ENCODE data around the gene S1PR2. TPM values are rescaled to one million over a fixed set of nuclear protein-coding genes. Genes with fewer than 3 reads are reported as not detected.

Gene S1PR2
- total and polyA plus RNA-seq, 9 of the 15 experiments (the other 6 are each of a cell fraction or from before 2014, with no cell fraction given): 1.5 to 3.9 (median 2.0) TPM

DNA sequence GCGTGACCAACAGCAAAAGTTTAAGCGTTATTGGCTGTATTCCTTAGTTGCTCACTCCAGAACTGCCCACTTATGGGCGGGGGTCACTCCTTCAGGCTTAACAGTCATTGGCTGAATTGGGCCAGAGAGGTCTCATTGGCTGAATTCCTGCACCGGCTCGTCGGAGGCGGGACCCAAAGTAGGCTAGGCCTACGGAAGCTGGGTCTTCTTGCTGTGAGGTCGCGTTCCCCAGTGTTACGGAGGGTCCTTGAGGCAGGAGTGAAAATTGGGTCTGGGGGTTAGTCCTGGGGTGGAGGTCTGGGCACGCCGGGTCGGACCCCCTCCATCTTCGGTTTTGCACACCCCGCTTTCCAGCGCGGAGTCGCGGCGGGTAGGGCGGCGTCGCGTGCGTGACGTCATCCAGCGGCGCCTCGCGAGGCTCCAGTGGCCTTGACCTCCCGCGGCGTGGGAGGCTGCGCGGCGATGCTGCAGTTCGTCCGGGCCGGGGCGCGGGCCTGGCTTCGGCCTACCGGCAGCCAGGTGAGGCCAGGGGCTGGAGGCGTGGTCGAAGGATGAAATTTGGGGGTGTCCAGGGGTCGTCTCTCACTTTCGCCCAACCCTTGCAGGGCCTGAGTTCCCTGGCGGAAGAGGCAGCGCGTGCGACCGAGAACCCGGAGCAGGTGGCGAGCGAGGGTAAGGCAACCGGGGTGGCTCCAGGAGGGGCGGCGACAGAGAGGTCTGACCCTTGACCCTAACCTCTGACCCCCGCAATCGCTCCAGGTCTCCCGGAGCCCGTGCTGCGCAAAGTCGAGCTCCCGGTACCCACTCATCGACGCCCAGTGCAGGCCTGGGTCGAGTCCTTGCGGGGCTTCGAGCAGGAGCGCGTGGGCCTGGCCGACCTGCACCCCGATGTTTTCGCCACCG, 20.9 kb upstream of the S1PR2 start, which contains the start of gene MRPL4 (continued):
- TF ChIP-seq ZNF24 (IDR thresholded peaks at IDR 0.05) (0 out of 2 replicates have a peak, but pooled peaks have one; percentile 8), KLF10 (CRISPR knock-in tag; IDR thresholded peaks at IDR 0.05) (no peak), ETV5 (CRISPR knock-in tag; IDR thresholded peaks at IDR 0.05; ENCODE audit: low read depth) (peak; percentile 85; the same call in 1 of the 2 replicates), RFX5 (IDR thresholded peaks at IDR 0.05; ENCODE audit: low read depth, low read length) (0 out of 2 replicates have a peak, but pooled peaks have one; percentile 40), RBBP5 (IDR thresholded peaks at IDR 0.05; ENCODE audit: borderline replicate concordance, insufficient read depth, low read length, poor library complexity, severe bottlenecking) (peak; percentile 92), SOX6 (IDR thresholded peaks at IDR 0.05) (no peak), IFI16 (CRISPR knock-in tag; IDR thresholded peaks at IDR 0.05) (no peak), ELF4 (CRISPR knock-in tag; IDR thresholded peaks at IDR 0.05) (0 out of 2 replicates have a peak, but pooled peaks have one; percentile 37), MTA1 (IDR thresholded peaks at IDR 0.05; ENCODE audit: borderline replicate concordance) (peak; percentile 100)
- TF ChIP-seq, protein P1, sequence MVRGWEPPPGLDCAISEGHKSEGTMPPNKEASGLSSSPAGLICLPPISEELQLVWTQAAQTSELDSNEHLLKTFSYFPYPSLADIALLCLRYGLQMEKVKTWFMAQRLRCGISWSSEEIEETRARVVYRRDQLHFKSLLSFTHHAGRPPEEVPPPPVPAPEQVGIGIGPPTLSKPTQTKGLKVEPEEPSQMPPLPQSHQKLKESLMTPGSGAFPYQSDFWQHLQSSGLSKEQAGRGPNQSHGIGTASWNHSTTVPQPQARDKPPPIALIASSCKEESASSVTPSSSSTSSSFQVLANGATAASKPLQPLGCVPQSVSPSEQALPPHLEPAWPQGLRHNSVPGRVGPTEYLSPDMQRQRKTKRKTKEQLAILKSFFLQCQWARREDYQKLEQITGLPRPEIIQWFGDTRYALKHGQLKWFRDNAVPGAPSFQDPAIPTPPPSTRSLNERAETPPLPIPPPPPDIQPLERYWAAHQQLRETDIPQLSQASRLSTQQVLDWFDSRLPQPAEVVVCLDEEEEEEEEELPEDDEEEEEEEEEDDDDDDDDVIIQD (CRISPR knock-in tag; IDR thresholded peaks at IDR 0.05): no peak
- TF ChIP-seq, protein P2, sequence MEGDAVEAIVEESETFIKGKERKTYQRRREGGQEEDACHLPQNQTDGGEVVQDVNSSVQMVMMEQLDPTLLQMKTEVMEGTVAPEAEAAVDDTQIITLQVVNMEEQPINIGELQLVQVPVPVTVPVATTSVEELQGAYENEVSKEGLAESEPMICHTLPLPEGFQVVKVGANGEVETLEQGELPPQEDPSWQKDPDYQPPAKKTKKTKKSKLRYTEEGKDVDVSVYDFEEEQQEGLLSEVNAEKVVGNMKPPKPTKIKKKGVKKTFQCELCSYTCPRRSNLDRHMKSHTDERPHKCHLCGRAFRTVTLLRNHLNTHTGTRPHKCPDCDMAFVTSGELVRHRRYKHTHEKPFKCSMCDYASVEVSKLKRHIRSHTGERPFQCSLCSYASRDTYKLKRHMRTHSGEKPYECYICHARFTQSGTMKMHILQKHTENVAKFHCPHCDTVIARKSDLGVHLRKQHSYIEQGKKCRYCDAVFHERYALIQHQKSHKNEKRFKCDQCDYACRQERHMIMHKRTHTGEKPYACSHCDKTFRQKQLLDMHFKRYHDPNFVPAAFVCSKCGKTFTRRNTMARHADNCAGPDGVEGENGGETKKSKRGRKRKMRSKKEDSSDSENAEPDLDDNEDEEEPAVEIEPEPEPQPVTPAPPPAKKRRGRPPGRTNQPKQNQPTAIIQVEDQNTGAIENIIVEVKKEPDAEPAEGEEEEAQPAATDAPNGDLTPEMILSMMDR (IDR thresholded peaks at IDR 0.05 in 2 of 3, conservative IDR thresholded peaks at IDR 0.05 in 1 of 3; ENCODE audit: insufficient read depth in 2 of 3, low read depth in 1 of 3, low read length in 3 of 3): 0 out of 6 replicates have a peak, but pooled peaks of 1 of the 3 experiments have one; percentile 2
- TF ChIP-seq, protein P3, sequence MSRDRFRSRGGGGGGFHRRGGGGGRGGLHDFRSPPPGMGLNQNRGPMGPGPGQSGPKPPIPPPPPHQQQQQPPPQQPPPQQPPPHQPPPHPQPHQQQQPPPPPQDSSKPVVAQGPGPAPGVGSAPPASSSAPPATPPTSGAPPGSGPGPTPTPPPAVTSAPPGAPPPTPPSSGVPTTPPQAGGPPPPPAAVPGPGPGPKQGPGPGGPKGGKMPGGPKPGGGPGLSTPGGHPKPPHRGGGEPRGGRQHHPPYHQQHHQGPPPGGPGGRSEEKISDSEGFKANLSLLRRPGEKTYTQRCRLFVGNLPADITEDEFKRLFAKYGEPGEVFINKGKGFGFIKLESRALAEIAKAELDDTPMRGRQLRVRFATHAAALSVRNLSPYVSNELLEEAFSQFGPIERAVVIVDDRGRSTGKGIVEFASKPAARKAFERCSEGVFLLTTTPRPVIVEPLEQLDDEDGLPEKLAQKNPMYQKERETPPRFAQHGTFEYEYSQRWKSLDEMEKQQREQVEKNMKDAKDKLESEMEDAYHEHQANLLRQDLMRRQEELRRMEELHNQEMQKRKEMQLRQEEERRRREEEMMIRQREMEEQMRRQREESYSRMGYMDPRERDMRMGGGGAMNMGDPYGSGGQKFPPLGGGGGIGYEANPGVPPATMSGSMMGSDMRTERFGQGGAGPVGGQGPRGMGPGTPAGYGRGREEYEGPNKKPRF (IDR thresholded peaks at IDR 0.05; ENCODE audit: low read depth, low read length): no peak
- TF ChIP-seq, protein P4, sequence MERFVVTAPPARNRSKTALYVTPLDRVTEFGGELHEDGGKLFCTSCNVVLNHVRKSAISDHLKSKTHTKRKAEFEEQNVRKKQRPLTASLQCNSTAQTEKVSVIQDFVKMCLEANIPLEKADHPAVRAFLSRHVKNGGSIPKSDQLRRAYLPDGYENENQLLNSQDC (CRISPR knock-in tag; IDR thresholded peaks at IDR 0.05): no peak

Measured in K562 (cell line).